ENCODE measurements around the gene FBXW7. TPM values are rescaled to one million over a fixed set of nuclear protein-coding genes. Genes with fewer than 3 reads are reported as not detected.

FBXW7 gene
- total and polyA plus RNA-seq, 4 donors = 7.6 to 82.1 (median 20.6) TPM

- Histone ChIP-seq H3K27me3 (ENCODE audit: control insufficient read depth in 3 of 3, insufficient read depth in 3 of 3, low read length in 2 of 3) (no peaks in the 10 kb centered on the region), H3K4me1 (ENCODE audit: control insufficient read depth in 5 of 5, insufficient read depth in 5 of 5, low read length in 5 of 5) (peaks cover 0 to 9% (median 0%) of the 10 kb centered on the region in 5 donors), H3K9ac (ENCODE audit: insufficient read depth in 1 of 2, low read length in 2 of 2) (no peak overlapping the region), H3K27ac (ENCODE audit: low read depth in 1 of 2, low read length in 1 of 2) (no peak overlapping the region), H3K36me3 (ENCODE audit: control insufficient read depth in 4 of 4, insufficient read depth in 4 of 4, low read length in 4 of 4) (peaks cover 0 to 4% (median 0%) of the 10 kb centered on the region in 4 donors), H3K9me3 (ENCODE audit: control insufficient read depth in 4 of 4, insufficient read depth in 3 of 4, low read length in 3 of 4) (no peaks in the 10 kb centered on the region), H3K4me3 (no peak overlapping the region)
- DNase-seq = peak in 2 of 3 donors; percentile 22 to 42
- ATAC-seq (ENCODE audit: insufficient read depth, low FRiP score) = no peak
- no peak for TF ChIP-seq CTCF (IDR thresholded peaks at IDR 0.05; ENCODE audit: control extremely low read depth, extremely low read depth)
- 76 to 87% methylated on average over 3 of the region's 3 CpGs for WGBS, 2 donors
Observed at GRCh38 chr4:152316969-152317368, 218.9 kb downstream of the FBXW7 start.

- 56 to 77% methylated on average over 2 of the region's 2 CpGs for WGBS, 2 donors
- Histone ChIP-seq H3K9ac (ENCODE audit: insufficient read depth in 1 of 2, low read length in 2 of 2) (no peak overlapping the region), H3K4me3 (no peak overlapping the region), H3K27me3 (ENCODE audit: control insufficient read depth in 3 of 3, insufficient read depth in 3 of 3, low read length in 2 of 3) (no peaks in the 10 kb centered on the region), H3K4me1 (ENCODE audit: control insufficient read depth in 5 of 5, insufficient read depth in 5 of 5, low read length in 5 of 5) (peaks cover 0 to 8% (median 0%) of the 10 kb centered on the region in 5 donors), H3K9me3 (ENCODE audit: control insufficient read depth in 4 of 4, insufficient read depth in 3 of 4, low read length in 3 of 4) (no peaks in the 10 kb centered on the region), H3K36me3 (ENCODE audit: control insufficient read depth in 4 of 4, insufficient read depth in 4 of 4, low read length in 4 of 4) (no peaks in the 10 kb centered on the region), H3K27ac (ENCODE audit: low read depth in 1 of 2, low read length in 1 of 2) (no peak overlapping the region)
- no peak for TF ChIP-seq CTCF (IDR thresholded peaks at IDR 0.05; ENCODE audit: control extremely low read depth, extremely low read depth)
- ATAC-seq (ENCODE audit: insufficient read depth, low FRiP score) = no peak
- no peak for DNase-seq
Observed at GRCh38 chr4:152310257-152310656, 225.6 kb downstream of the FBXW7 start.

GRCh38 chr4:152309418-152309817 lies 226.5 kb downstream of the FBXW7 start:
- Histone ChIP-seq H3K4me1 (ENCODE audit: control insufficient read depth in 5 of 5, insufficient read depth in 5 of 5, low read length in 5 of 5) (peaks cover 0 to 8% (median 0%) of the 10 kb centered on the region in 5 donors), H3K9ac (ENCODE audit: insufficient read depth in 1 of 2, low read length in 2 of 2) (no peak overlapping the region), H3K27ac (ENCODE audit: low read depth in 1 of 2, low read length in 1 of 2) (no peak overlapping the region), H3K9me3 (ENCODE audit: control insufficient read depth in 4 of 4, insufficient read depth in 3 of 4, low read length in 3 of 4) (no peaks in the 10 kb centered on the region), H3K36me3 (ENCODE audit: control insufficient read depth in 4 of 4, insufficient read depth in 4 of 4, low read length in 4 of 4) (no peaks in the 10 kb centered on the region), H3K27me3 (ENCODE audit: control insufficient read depth in 3 of 3, insufficient read depth in 3 of 3, low read length in 2 of 3) (no peaks in the 10 kb centered on the region), H3K4me3 (no peak overlapping the region)
- DNase-seq (no peak), ATAC-seq (ENCODE audit: insufficient read depth, low FRiP score) (no peak)
- WGBS, 2 donors = 77 to 87% methylated on average over 2 of the region's 2 CpGs
- TF ChIP-seq CTCF (IDR thresholded peaks at IDR 0.05; ENCODE audit: control extremely low read depth, extremely low read depth) = no peak

GRCh38 chr4:152308951-152309350 lies 226.9 kb downstream of the FBXW7 start:
- no peak for ATAC-seq (ENCODE audit: insufficient read depth, low FRiP score)
- peaks cover 0 to 8% (median 0%) of the 10 kb centered on the region in 5 donors for H3K4me1 ChIP-seq (ENCODE audit: control insufficient read depth in 5 of 5, insufficient read depth in 5 of 5, low read length in 5 of 5)
- DNase-seq = peak in 1 of 3 donors; percentile 16
- H3K9me3 ChIP-seq (ENCODE audit: control insufficient read depth in 4 of 4, insufficient read depth in 3 of 4, low read length in 3 of 4) = no peaks in the 10 kb centered on the region
- no peak overlapping the region for H3K27ac ChIP-seq (ENCODE audit: low read depth in 1 of 2, low read length in 1 of 2)
- no peaks in the 10 kb centered on the region for H3K27me3 ChIP-seq (ENCODE audit: control insufficient read depth in 3 of 3, insufficient read depth in 3 of 3, low read length in 2 of 3)
- H3K9ac ChIP-seq (ENCODE audit: insufficient read depth in 1 of 2, low read length in 2 of 2) = no peak overlapping the region
- H3K36me3 ChIP-seq (ENCODE audit: control insufficient read depth in 4 of 4, insufficient read depth in 4 of 4, low read length in 4 of 4) = no peaks in the 10 kb centered on the region
- H3K4me3 ChIP-seq = no peak overlapping the region
- no peak for TF ChIP-seq CTCF (IDR thresholded peaks at IDR 0.05; ENCODE audit: control extremely low read depth, extremely low read depth)
- WGBS, 2 donors = 60 to 73% methylated on average over 4 of the region's 4 CpGs

Data from lung (tissue), 12 donors.